Trophoblast cell (in vitro differentiated cells and primary cell): Measurements from ENCODE around the gene DNLZ.

Experiments used
- DNase-seq, 2 donors: peaks; one replicate each; pipeline ENCODE4 v3.0.0-alpha.2; 2016
- H2AFZ ChIP-seq: 2 replicates; pipeline ENCODE4 v1.6.1; 2013; ENCODE audit warnings: low read length, moderate library complexity, mild to moderate bottlenecking; ENCODE audit not compliant: insufficient read depth, poor library complexity
- H2AK5ac ChIP-seq: 2 replicates; pipeline ENCODE4 v1.6.1; 2013; ENCODE audit warnings: mild to moderate bottlenecking, low read length
- H2BK120ac ChIP-seq: 2 replicates; pipeline ENCODE4 v1.6.1; 2013; ENCODE audit warnings: low read length, mild to moderate bottlenecking, moderate library complexity; ENCODE audit not compliant: insufficient read depth, poor library complexity
- H2BK12ac ChIP-seq: 2 replicates; pipeline ENCODE4 v1.6.1; 2013; ENCODE audit warnings: mild to moderate bottlenecking, low read length, moderate library complexity
- H2BK5ac ChIP-seq: 2 replicates; pipeline ENCODE4 v1.6.1; 2013; ENCODE audit warnings: low read length, low read depth, moderate library complexity, mild to moderate bottlenecking; ENCODE audit not compliant: poor library complexity
- H3K14ac ChIP-seq: 2 replicates; pipeline ENCODE4 v1.6.1; 2013; ENCODE audit warnings: mild to moderate bottlenecking, low read length
- H3K18ac ChIP-seq: 2 replicates; pipeline ENCODE4 v1.6.1; 2013; ENCODE audit warnings: mild to moderate bottlenecking, low read length
- H3K23ac ChIP-seq: 2 replicates; pipeline ENCODE4 v1.6.1; 2013; ENCODE audit warnings: low read length
- H3K27ac ChIP-seq: 2 replicates; pipeline ENCODE4 v1.5.1; 2013; ENCODE audit warnings: low read depth, mild to moderate bottlenecking, inconsistent platforms, low read length, moderate library complexity
- H3K27me3 ChIP-seq: 2 replicates; pipeline ENCODE4 v1.6.1; 2013; ENCODE audit warnings: inconsistent platforms, mild to moderate bottlenecking, low read length, moderate library complexity; ENCODE audit not compliant: insufficient read depth
- H3K36me3 ChIP-seq, 2 experiments: 1 replicate in 1 of 2; 2 replicates in 1 of 2; pipeline ENCODE4 v1.6.1; 2013; ENCODE audit warnings: low read length in 2 of 2, mild to moderate bottlenecking in 2 of 2, moderate library complexity in 1 of 2; ENCODE audit not compliant: insufficient read depth in 2 of 2, control insufficient read depth in 1 of 2
- H3K4ac ChIP-seq: 2 replicates; pipeline ENCODE4 v1.6.1; 2013; ENCODE audit warnings: low read depth, mild to moderate bottlenecking, low read length, moderate library complexity
- H3K4me1 ChIP-seq, 2 experiments: 1 replicate in 1 of 2; 2 replicates in 1 of 2; pipeline ENCODE4 v1.6.1; 2013; ENCODE audit warnings: low read length in 2 of 2, mild to moderate bottlenecking in 2 of 2, moderate library complexity in 1 of 2; ENCODE audit not compliant: insufficient read depth in 2 of 2, control insufficient read depth in 1 of 2
- H3K4me2 ChIP-seq: 2 replicates; pipeline ENCODE4 v1.6.1; 2013; ENCODE audit warnings: inconsistent platforms, mild to moderate bottlenecking, low read length, moderate library complexity
- H3K4me3 ChIP-seq: 2 replicates; pipeline ENCODE4 v1.5.1; 2013; ENCODE audit warnings: mild to moderate bottlenecking, low read depth, low read length, inconsistent platforms
- H3K79me1 ChIP-seq: one replicate; pipeline ENCODE4 v1.6.1; 2013; ENCODE audit warnings: low read length
- H3K79me2 ChIP-seq: 2 replicates; pipeline ENCODE4 v1.6.1; 2013; ENCODE audit warnings: low read length, mild to moderate bottlenecking; ENCODE audit not compliant: control insufficient read depth, insufficient read depth, poor library complexity
- H3K9ac ChIP-seq: 2 replicates; pipeline ENCODE4 v1.6.1; 2013; ENCODE audit warnings: mild to moderate bottlenecking, low read length
- H3K9me3 ChIP-seq: 2 replicates; pipeline ENCODE4 v1.6.1; 2013; ENCODE audit warnings: low read depth, mild to moderate bottlenecking, control low read depth, inconsistent platforms, low read length; ENCODE audit not compliant: insufficient read depth
- H4K12ac ChIP-seq: 2 replicates; pipeline ENCODE4 v1.6.1; 2013; ENCODE audit warnings: low read depth, mild to moderate bottlenecking, low read length, moderate library complexity
- H4K8ac ChIP-seq: 2 replicates; pipeline ENCODE4 v1.6.1; 2013; ENCODE audit warnings: low read depth, mild to moderate bottlenecking, low read length, moderate library complexity
- H4K91ac ChIP-seq: one replicate; pipeline ENCODE4 v1.6.1; 2013; ENCODE audit warnings: low read depth, mild to moderate bottlenecking, low read length, moderate library complexity
- WGBS: extraction: QIAGEN DNeasy Blood & Tissue Kit; methylation state at CpG from one replicate; pipeline ENCODE4 v1.1.7; 2013; ENCODE audit warnings: missing lambda C conversion rate; ENCODE audit not compliant: insufficient read length, insufficient coverage; ENCODE audit errors: extremely low coverage; 5-methylcytosine and 5-hydroxymethylcytosine counted together

Gene DNLZ

DNA sequence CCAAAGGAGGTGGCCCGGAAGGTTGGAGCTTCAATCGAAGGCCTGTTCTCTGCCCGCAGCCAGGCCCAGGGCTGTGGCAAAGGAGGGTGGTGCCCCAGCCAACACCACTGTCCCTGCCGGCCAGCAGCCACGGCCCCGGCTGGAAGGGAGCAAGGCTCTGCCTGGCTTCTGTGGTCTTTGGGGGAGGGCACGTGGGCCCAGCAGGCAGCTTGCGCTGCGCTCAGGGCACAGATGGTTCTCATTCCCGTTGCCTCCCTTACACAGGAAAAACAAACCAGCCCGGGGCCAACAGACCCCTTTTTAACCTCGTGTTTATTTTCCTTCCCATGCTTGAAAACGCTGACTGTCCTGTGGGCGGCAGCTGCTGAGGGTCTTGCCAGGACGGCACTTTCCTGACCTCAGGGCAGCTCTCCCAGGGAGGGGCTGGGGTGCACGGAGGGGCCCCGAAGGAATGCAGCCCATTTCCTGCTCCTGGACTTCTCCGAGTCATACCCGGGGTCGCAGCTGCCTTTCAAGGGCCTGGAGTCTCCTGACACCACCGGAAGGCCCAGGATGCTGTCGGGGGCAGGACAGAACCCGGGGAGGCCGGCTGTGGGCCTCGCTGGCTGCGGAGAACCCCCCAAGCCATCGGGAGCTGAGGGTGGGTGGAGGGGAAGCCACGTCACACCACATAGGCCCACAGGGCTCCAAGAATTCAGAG is 37.3 kb downstream of the DNLZ start:
- Histone ChIP-seq H2BK12ac (peak overlapping the region; percentile 42), H2AK5ac (peak overlapping the region; percentile 89), H3K9me3 (peaks cover 2% of the 10 kb centered on the region), H4K91ac (peak overlapping the region; percentile 78), H3K79me2 (peaks cover 8% of the 10 kb centered on the region), H4K8ac (peak overlapping the region; percentile 64), H4K12ac (peak overlapping the region; percentile 2), H2BK5ac (peak overlapping the region; percentile 48), H3K4ac (peak overlapping the region; percentile 34), H3K14ac (no peak overlapping the region), H3K36me3 (no peaks in the 10 kb centered on the region), H3K23ac (no peak overlapping the region), H2BK120ac (peak overlapping the region; percentile 34), H3K4me3 (no peak overlapping the region), H3K27me3 (no peaks in the 10 kb centered on the region), H3K27ac (no peak overlapping the region), H3K4me1 (peaks cover 22 to 28% of the 10 kb centered on the region in 2 experiments), H3K9ac (no peak overlapping the region), H3K18ac (no peak overlapping the region), H2AFZ (peak overlapping the region; percentile 37), H3K4me2 (no peak overlapping the region), H3K79me1 (peaks cover 17% of the 10 kb centered on the region)
- no CpG with 5 or more reads among the region's 28 CpGs for WGBS
- DNase-seq = no peak

DNA sequence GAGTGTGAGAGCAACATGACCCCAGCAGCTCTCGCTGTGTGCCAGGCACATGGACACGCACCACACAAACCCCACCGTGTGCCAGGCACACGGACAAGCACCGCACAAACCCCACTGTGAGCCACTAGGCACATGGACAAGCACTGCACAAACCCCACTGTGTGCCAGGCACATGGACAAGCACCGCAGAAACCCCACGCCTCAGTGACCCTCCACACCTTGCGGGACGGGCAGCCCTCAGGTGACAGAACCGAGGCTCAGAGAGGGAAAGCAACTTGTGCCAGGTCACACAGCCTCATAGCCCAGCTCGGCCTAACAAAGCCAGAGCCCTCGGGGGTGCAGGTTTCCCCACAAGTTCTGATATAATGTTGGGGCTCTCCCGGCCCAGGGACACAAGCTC is 38.2 kb downstream of the DNLZ start:
- Histone ChIP-seq H3K14ac (no peak overlapping the region), H3K27ac (no peak overlapping the region), H4K12ac (no peak overlapping the region), H3K27me3 (no peaks in the 10 kb centered on the region), H4K8ac (no peak overlapping the region), H3K4me3 (no peak overlapping the region), H3K4ac (no peak overlapping the region), H3K9ac (no peak overlapping the region), H3K4me1 (peaks cover 22 to 28% of the 10 kb centered on the region in 2 experiments), H3K79me2 (peaks cover 8% of the 10 kb centered on the region), H3K4me2 (no peak overlapping the region), H2BK120ac (no peak overlapping the region), H3K79me1 (peaks cover 17% of the 10 kb centered on the region), H2AFZ (no peak overlapping the region), H4K91ac (no peak overlapping the region), H3K23ac (no peak overlapping the region), H2BK5ac (no peak overlapping the region), H3K18ac (no peak overlapping the region), H3K36me3 (no peaks in the 10 kb centered on the region), H2BK12ac (no peak overlapping the region), H3K9me3 (peaks cover 2% of the 10 kb centered on the region), H2AK5ac (no peak overlapping the region)
- no peak for DNase-seq
- WGBS = no CpG with 5 or more reads among the region's 13 CpGs

DNA sequence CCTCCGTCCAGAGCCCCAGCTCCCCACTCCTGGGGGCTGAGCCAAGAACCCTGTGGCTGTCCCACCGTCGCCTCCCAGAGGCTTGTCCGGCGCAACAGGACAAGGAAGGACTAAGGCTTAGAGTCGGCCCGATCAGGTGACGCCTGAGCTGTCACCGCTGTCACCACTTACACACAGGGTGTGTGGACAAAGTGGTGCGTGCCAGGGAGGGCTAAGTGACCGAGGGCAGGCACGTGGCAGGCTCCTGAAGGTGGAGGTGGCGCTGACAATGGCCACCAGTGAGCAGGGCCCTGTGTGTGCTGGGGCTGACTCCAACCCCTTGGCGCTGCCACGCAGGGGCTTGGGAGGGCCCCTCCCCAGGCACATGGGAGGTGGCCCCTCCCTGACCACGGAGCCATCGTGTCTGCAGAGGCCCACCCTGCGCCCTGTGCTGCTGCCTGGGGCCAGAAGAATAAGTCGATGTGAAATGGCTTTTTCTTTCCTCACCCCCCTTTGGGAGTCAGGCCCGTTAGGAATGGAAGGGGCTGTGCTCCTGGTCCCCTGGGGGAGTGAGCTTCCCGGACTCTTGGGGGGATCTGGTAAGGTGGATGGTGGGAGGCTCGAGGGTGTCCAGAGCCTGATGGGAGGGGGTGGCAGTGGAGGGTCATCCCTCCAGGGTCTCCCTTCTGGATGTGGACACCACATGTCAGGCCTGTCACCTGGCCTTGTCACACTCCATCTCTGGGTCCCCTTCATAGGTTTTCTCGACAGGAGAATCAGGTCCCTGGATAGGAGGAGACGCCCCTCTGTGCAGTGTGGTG is 38.8 kb downstream of the DNLZ start:
- Histone ChIP-seq H3K14ac (no peak overlapping the region), H2BK12ac (no peak overlapping the region), H4K91ac (no peak overlapping the region), H4K8ac (no peak overlapping the region), H2BK120ac (no peak overlapping the region), H3K36me3 (no peaks in the 10 kb centered on the region), H2AK5ac (no peak overlapping the region), H2BK5ac (no peak overlapping the region), H3K9me3 (peaks cover 2% of the 10 kb centered on the region), H3K4me3 (no peak overlapping the region), H3K9ac (no peak overlapping the region), H3K4me1 (peaks cover 22 to 28% of the 10 kb centered on the region in 2 experiments), H3K27me3 (no peaks in the 10 kb centered on the region), H3K79me2 (peaks cover 8% of the 10 kb centered on the region), H3K79me1 (peaks cover 17% of the 10 kb centered on the region), H3K4ac (no peak overlapping the region), H3K4me2 (no peak overlapping the region), H3K18ac (no peak overlapping the region), H2AFZ (no peak overlapping the region), H3K27ac (no peak overlapping the region), H4K12ac (no peak overlapping the region), H3K23ac (no peak overlapping the region)
- DNase-seq = no peak
- no CpG with 5 or more reads among the region's 24 CpGs for WGBS

DNA sequence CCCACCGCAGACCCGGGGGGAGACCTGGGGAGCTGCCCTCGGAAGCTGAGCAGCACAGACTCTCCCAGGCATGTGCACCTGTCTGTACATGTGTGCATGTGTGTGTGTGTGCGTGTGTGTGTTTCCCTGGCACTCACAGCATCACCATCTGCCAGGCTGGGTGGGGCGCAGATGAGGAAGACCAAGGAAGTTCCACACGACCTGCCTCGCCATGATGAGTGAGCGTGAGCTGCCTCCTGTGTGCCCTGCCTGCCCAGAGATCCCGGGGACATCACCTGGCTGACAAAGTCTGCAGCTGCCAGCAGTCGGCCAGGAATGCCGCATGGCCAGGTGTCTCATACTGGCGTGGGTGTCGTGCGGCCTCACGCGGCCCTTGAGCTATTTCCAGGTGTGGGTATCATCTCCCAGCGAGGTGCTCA is 40.2 kb downstream of the DNLZ start:
- Histone ChIP-seq H3K36me3 (no peaks in the 10 kb centered on the region), H3K27me3 (no peaks in the 10 kb centered on the region), H3K4me2 (no peak overlapping the region), H3K18ac (no peak overlapping the region), H4K91ac (no peak overlapping the region), H2BK12ac (no peak overlapping the region), H3K14ac (no peak overlapping the region), H2AK5ac (no peak overlapping the region), H3K4ac (no peak overlapping the region), H3K4me1 (peaks cover 18 to 19% of the 10 kb centered on the region in 2 experiments), H3K27ac (no peak overlapping the region), H4K12ac (no peak overlapping the region), H3K79me1 (peaks cover 17% of the 10 kb centered on the region), H2BK120ac (no peak overlapping the region), H4K8ac (no peak overlapping the region), H3K9ac (no peak overlapping the region), H3K4me3 (no peak overlapping the region), H2AFZ (no peak overlapping the region), H3K79me2 (peaks cover 8% of the 10 kb centered on the region), H3K23ac (no peak overlapping the region), H3K9me3 (peaks cover 2% of the 10 kb centered on the region), H2BK5ac (no peak overlapping the region)
- WGBS = no CpG with 5 or more reads among the region's 17 CpGs
- DNase-seq = peak; percentile 57 to 76
